Ascending aorta (tissue), 2 donors: ENCODE measurements around the gene NPDC1. TPM values are rescaled to one million over a fixed set of nuclear protein-coding genes. Genes with fewer than 3 reads are reported as not detected.

Source experiments
- DNase-seq, 2 donors: peaks; one replicate each; pipeline ENCODE4 v3.0.0-alpha.2; 2019; ENCODE audit warnings: low spot score in 2 of 2
- H3K27ac ChIP-seq, 2 donors: fragments of 200-600 bp; sonication (generic); one replicate each; pipeline ENCODE4 v1.5.1; 2016 to 2017; ENCODE audit warnings: mild to moderate bottlenecking in 1 of 2
- H3K27me3 ChIP-seq: fragments of 200-600 bp; sonication (generic); one replicate; pipeline ENCODE4 v1.5.1; 2017
- H3K36me3 ChIP-seq, 2 donors: fragments of 200-600 bp; sonication (generic); one replicate each; pipeline ENCODE4 v1.5.1; 2016
- H3K4me1 ChIP-seq, 2 donors: fragments of 200-600 bp; sonication (generic); one replicate each; pipeline ENCODE4 v1.5.1; 2016 to 2017; ENCODE audit warnings: mild to moderate bottlenecking in 1 of 2
- H3K4me3 ChIP-seq, 2 donors: fragments of 200-600 bp; sonication (generic); one replicate each; pipeline ENCODE4 v1.5.1; 2016 to 2017; ENCODE audit warnings: mild to moderate bottlenecking in 1 of 2
- H3K9me3 ChIP-seq, 2 donors: fragments of 200-600 bp; sonication (generic); one replicate each; pipeline ENCODE4 v1.5.1; 2016
- intact Hi-C: fragments of 100-400 bp; cut with DNase I; formaldehyde crosslinking; loops from one replicate; pipeline ENCODE4 v1.15.1; 2023
- total RNA-seq: library from RNA; depleted of rRNA; stranded (reverse); fragments of >200 nt; gene quantifications from one replicate; pipeline ENCODE4 v1.1.0, GENCODE V29; 2016
- TF ChIP-seq, protein P1 (sequence below), 3 experiments: fragments of 200-600 bp in 2 of 3; fragments of 450-650 bp in 1 of 3; sonication (generic) in 2 of 3; IDR thresholded peaks; one replicate each; pipeline ENCODE4 v1.5.1; 2016 to 2019; ENCODE audit warnings: antibody characterized with exemption in 3 of 3, mild to moderate bottlenecking in 1 of 3, moderate library complexity in 1 of 3

The NPDC1 gene
- total RNA-seq, 1 donor from 2014 or later, result 579 TPM

DNA sequence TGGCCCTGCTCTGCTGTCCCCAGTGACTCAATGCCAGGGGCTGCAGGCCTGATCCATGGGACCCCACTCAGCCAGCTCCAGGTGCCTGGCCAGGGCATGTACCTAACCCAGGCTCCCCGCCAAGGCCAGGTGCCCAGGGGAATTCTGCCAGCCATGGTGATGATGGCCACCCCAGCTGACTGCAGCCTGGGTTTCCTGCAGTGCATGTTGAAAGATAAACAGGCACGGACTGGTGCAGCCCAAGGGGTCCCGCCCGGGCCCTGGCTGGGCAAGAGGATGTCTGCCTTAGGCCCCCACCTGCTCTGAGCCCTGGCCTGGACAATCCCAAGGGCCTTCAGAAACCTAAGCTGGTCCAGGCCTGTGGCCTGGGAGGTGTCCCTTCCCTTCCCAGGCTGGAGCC is 19.1 kb downstream of the NPDC1 start:
- Histone ChIP-seq H3K4me3 (peak overlapping the region in 1 of 2 donors; percentile 66), H3K4me1 (peaks cover 17% of the 10 kb centered on the region in 2 donors), H3K9me3 (no peaks in the 10 kb centered on the region), H3K27ac (peak overlapping the region; percentile 31 to 53), H3K27me3 (no peaks in the 10 kb centered on the region), H3K36me3 (no peaks in the 10 kb centered on the region)
- DNase-seq, result no peak
- TF ChIP-seq, protein P1, sequence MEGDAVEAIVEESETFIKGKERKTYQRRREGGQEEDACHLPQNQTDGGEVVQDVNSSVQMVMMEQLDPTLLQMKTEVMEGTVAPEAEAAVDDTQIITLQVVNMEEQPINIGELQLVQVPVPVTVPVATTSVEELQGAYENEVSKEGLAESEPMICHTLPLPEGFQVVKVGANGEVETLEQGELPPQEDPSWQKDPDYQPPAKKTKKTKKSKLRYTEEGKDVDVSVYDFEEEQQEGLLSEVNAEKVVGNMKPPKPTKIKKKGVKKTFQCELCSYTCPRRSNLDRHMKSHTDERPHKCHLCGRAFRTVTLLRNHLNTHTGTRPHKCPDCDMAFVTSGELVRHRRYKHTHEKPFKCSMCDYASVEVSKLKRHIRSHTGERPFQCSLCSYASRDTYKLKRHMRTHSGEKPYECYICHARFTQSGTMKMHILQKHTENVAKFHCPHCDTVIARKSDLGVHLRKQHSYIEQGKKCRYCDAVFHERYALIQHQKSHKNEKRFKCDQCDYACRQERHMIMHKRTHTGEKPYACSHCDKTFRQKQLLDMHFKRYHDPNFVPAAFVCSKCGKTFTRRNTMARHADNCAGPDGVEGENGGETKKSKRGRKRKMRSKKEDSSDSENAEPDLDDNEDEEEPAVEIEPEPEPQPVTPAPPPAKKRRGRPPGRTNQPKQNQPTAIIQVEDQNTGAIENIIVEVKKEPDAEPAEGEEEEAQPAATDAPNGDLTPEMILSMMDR (IDR thresholded peaks at IDR 0.05), result no peak
- intact Hi-C loops, result no loop called here

DNA sequence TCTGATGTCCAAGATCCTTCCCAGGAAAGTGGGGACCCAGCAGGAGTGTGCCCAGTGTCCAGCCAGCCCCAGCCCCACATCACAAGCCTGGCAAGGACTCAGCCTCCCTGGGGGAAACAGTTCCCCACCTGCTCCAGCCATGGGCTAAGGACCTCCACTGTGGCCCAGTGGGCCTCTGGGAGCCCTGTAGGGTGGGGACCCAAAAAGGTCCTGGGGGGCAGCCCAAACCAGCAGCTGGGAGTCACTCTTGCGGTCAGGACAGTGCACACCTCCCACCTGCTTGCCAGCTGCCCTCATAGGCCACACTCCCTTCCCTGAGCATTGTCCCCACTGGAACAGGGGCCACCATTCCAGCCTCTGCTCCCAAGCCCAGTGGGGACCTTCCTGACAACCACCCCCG is 19.6 kb downstream of the NPDC1 start:
- intact Hi-C loops, result no loop called here

DNA sequence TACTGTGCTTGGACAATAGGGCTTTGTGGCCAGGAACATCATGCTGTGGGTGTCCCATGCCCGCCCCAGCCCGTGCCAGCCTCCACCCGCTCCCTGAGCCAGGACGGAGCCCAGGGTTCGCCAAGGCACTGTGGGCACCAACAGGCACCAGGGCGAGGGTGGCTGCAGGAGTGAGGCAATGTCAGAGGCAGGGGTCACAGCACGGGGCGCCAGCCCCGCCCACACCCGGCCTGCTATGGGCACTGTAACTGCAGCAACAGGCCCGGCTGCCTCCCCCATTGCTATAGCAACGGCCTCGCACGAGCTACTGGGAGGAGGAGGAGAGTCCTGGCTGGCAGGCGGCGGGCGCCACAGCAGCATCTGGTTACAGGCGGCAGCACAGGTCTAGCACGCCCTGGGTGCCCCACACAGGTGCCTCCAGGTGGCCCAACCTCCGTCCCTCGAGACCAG is 20.4 kb downstream of the NPDC1 start:
- no peaks in the 10 kb centered on the region for H3K27me3 ChIP-seq
- no peak overlapping the region for H3K27ac ChIP-seq
- TF ChIP-seq, protein P1 (IDR thresholded peaks at IDR 0.05), result no peak
- no peak for DNase-seq
- intact Hi-C loops, result no loop called here
- H3K36me3 ChIP-seq, result peaks cover 2 to 6% of the 10 kb centered on the region in 2 donors
- no peaks in the 10 kb centered on the region for H3K9me3 ChIP-seq
- no peak overlapping the region for H3K4me3 ChIP-seq
- H3K4me1 ChIP-seq, result peaks cover 17% of the 10 kb centered on the region in 2 donors

More for the DNA sequence above, 19.6 kb downstream of the NPDC1 start:
- H3K36me3 ChIP-seq, result no peaks in the 10 kb centered on the region
- H3K4me3 ChIP-seq, result no peak overlapping the region
- TF ChIP-seq, protein P1 (IDR thresholded peaks at IDR 0.05), result no peak
- DNase-seq, result no peak
- no peaks in the 10 kb centered on the region for H3K9me3 ChIP-seq
- no peaks in the 10 kb centered on the region for H3K27me3 ChIP-seq
- peaks cover 17% of the 10 kb centered on the region in 2 donors for H3K4me1 ChIP-seq
- no peak overlapping the region for H3K27ac ChIP-seq

DNA sequence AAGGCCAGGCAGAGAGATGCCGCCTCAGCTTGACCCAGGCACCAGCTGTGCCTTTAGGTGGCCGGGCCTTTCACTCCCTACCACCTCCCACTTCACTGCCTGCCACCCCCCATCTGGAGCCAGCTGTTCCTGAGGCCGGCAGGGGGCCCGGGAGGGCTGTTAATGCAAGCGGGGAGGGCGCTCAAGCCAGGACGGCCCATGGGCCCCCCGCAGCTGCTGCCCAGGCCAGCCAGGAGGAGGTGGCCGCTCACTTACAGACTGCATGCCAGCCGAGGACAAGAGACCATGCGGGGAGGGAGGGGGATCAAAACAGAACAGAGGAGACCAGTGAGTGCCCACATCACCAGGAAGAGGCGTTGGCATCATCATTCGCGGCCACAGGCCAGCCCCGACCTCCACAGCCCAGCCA is 22.4 kb downstream of the NPDC1 start:
- no peak overlapping the region for H3K27ac ChIP-seq
- no peaks in the 10 kb centered on the region for H3K27me3 ChIP-seq
- TF ChIP-seq, protein P1 (IDR thresholded peaks at IDR 0.05), result no peak
- peaks cover 5 to 13% of the 10 kb centered on the region in 2 donors for H3K36me3 ChIP-seq
- intact Hi-C loops, result no loop called here
- peaks cover 10 to 13% of the 10 kb centered on the region in 2 donors for H3K4me1 ChIP-seq
- no peak overlapping the region for H3K4me3 ChIP-seq
- no peak for DNase-seq
- H3K9me3 ChIP-seq, result no peaks in the 10 kb centered on the region

DNA sequence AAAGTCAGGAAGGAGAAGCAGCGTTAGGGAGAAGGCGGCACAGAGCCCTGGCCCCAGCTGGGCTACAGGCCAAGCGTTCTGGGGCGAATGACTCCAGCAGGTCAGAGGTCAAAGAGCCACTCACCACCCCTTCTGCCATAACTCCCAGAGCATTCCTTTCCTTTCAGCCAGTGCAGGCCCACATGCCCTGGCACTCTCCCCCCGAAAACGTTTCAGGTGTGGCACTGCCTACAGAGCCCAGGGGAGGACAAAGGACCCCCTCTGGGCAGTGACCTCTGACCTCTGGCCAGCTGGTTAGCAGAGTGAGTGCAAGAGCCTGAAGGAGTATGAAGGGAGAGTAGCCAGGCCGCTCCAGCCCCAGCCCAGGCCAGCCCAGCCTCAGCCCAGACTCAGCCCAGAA is 22.8 kb downstream of the NPDC1 start:
- H3K9me3 ChIP-seq, result no peaks in the 10 kb centered on the region
- H3K36me3 ChIP-seq, result peaks cover 6 to 13% of the 10 kb centered on the region in 2 donors
- DNase-seq, result no peak
- TF ChIP-seq, protein P1 (IDR thresholded peaks at IDR 0.05), result no peak
- no peak overlapping the region for H3K27ac ChIP-seq
- peaks cover 8 to 10% of the 10 kb centered on the region in 2 donors for H3K4me1 ChIP-seq
- no peaks in the 10 kb centered on the region for H3K27me3 ChIP-seq
- H3K4me3 ChIP-seq, result no peak overlapping the region
- intact Hi-C loops, result no loop called here

DNA sequence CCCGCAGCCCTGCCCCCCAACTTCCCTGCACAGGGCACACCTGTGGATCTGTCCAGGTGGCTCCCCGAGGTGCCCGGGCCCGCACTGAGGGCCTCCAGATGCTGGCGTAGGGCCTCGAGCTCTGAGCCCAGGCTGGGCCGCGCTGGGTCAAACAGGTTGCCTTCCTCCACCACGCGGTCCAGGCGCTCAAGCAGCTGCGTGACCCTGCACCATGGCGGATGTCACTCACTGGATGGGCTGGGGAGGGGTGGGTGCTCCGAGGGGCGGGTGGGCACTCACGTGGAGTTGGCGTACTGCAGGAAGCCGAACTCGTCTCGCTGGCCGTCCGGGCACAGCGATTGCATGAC is 23.3 kb downstream of the NPDC1 start:
- Histone ChIP-seq H3K4me3 (no peak overlapping the region), H3K4me1 (peaks cover 8 to 10% of the 10 kb centered on the region in 2 donors), H3K27me3 (no peaks in the 10 kb centered on the region), H3K36me3 (peaks cover 10 to 18% of the 10 kb centered on the region in 2 donors), H3K9me3 (no peaks in the 10 kb centered on the region), H3K27ac (no peak overlapping the region)
- intact Hi-C loops, result no loop called here
- no peak for DNase-seq
- TF ChIP-seq, protein P1 (IDR thresholded peaks at IDR 0.05), result no peak
